K562 (cell line): ENCODE measurements around the gene ZSWIM6. TPM values are rescaled to one million over a fixed set of nuclear protein-coding genes. Genes with fewer than 3 reads are reported as not detected.
"Not testable (repeated sequence)": the region's sequence is repeated elsewhere in the genome, so short reads cannot be mapped to it uniquely, and the experiment has no call there.

Experiments
- ATAC-seq: fragments of 200-7000 bp; cut with Tn5 transposase; 3 replicates; pipeline ENCODE4 v1.9.1; 2020; ENCODE audit warnings: moderate library complexity
- BruUV-seq: library from RNA; stranded (reverse); fragments of 400-500 nt; replicated peaks from 2 replicates; lab custom pipeline; 2021; lab: Mats Ljungman, UMichigan
- CTCF ChIA-PET: fragments of 300-600 bp; formaldehyde crosslinking; extraction: SDS; loops from one replicate; lab custom pipeline; 2021; ENCODE audit warnings: low intra/inter-chr PET ratio; lab: Yijun Ruan, JAX
- POLR2A ChIA-PET: fragments of 300-600, 350-650 bp; sonication (Branson Sonifier 250); formaldehyde crosslinking; extraction: SDS; loops from one replicate; lab custom pipeline; 2021; ENCODE audit warnings: antibody characterized with exemption, inconsistent platforms; lab: Yijun Ruan, JAX
- DNase-seq, 4 experiments: peaks; one replicate each; pipeline versions ENCODE4 v3.0.0 to v3.0.0-alpha.2; 2011 to 2018; ENCODE audit warnings: low spot score in 3 of 4, mixed read lengths in 3 of 4; ENCODE audit errors: extremely low read depth in 1 of 4
- FAIRE-seq: peaks from 2 replicates; lab custom pipeline; 2011; peaks lifted over from hg19 to GRCh38; lab: Jason Lieb, UNC
- H2AFZ ChIP-seq: 2 replicates; pipeline ENCODE4 v1.6.0; 2011; ENCODE audit warnings: low read depth, low read length, control low read depth, inconsistent platforms
- H3K27ac ChIP-seq: fragments of 200-600 bp; 3 replicates; pipeline ENCODE4 v1.8.0; 2011; ENCODE audit warnings: low read depth, mild to moderate bottlenecking, control low read depth, inconsistent platforms, low read length, moderate library complexity, mixed read lengths; ENCODE audit errors: extremely low read depth
- H3K27me3 ChIP-seq, 2 experiments: fragments of 300-600 bp in 1 of 2; 2 replicates in 1 of 2; 3 replicates in 1 of 2; pipeline versions ENCODE4 v1.6.0 to v1.8.0; 2011; ENCODE audit warnings: inconsistent platforms in 2 of 2, low read length in 2 of 2, mild to moderate bottlenecking in 1 of 2, mixed read lengths in 1 of 2, moderate library complexity in 1 of 2; ENCODE audit not compliant: control insufficient read depth in 2 of 2, insufficient read depth in 2 of 2
- H3K36me3 ChIP-seq: fragments of 300-600 bp; 3 replicates; pipeline ENCODE4 v1.8.0; 2011; ENCODE audit warnings: mild to moderate bottlenecking, low read length, inconsistent platforms; ENCODE audit not compliant: control insufficient read depth, insufficient read depth
- H3K4me1 ChIP-seq, 2 experiments: fragments of 200-600 bp in 1 of 2; replicated peaks in 1 of 2; 2 replicates in 1 of 2; 3 replicates in 1 of 2; pipeline versions ENCODE4 v1.5.1 to v1.8.0; 2011; ENCODE audit warnings: inconsistent platforms in 2 of 2, low read length in 2 of 2, mild to moderate bottlenecking in 1 of 2, mixed read lengths in 1 of 2, moderate library complexity in 1 of 2; ENCODE audit not compliant: control insufficient read depth in 2 of 2, insufficient read depth in 2 of 2
- H3K4me2 ChIP-seq: 2 replicates; pipeline ENCODE4 v1.6.1; 2011; ENCODE audit warnings: low read length, control low read depth, inconsistent platforms, mixed read lengths; ENCODE audit not compliant: insufficient read depth
- H3K4me3 ChIP-seq: fragments of 200-600 bp; sonication (generic), shearing (Covaris generic); 2 replicates; pipeline ENCODE4 v1.5.1; 2016; ENCODE audit warnings: control low read depth, inconsistent platforms
- H3K79me2 ChIP-seq: fragments of 200-600 bp; 3 replicates; pipeline ENCODE4 v1.8.0; 2011; ENCODE audit warnings: low read length, inconsistent platforms; ENCODE audit not compliant: control insufficient read depth, insufficient read depth
- H3K9ac ChIP-seq, 2 experiments: 2 replicates each; pipeline versions ENCODE4 v1.6.0 to v1.6.1; 2011; ENCODE audit warnings: low read depth in 2 of 2, low read length in 2 of 2, control low read depth in 1 of 2, inconsistent platforms in 1 of 2, mild to moderate bottlenecking in 1 of 2, mixed read lengths in 1 of 2; ENCODE audit not compliant: insufficient read depth in 1 of 2
- H3K9me1 ChIP-seq: one replicate; pipeline ENCODE4 v1.6.0; 2011; ENCODE audit warnings: inconsistent platforms, mild to moderate bottlenecking, low read length, moderate library complexity; ENCODE audit not compliant: control insufficient read depth, insufficient read depth
- H3K9me3 ChIP-seq: replicated peaks from 2 replicates; pipeline ENCODE4 v1.5.1; 2011; ENCODE audit warnings: low read depth, low read length, inconsistent platforms; ENCODE audit not compliant: control insufficient read depth, insufficient read depth
- H4K20me1 ChIP-seq: replicated peaks from 2 replicates; pipeline ENCODE4 v1.6.1; 2011; ENCODE audit warnings: low read length, inconsistent platforms, mixed read lengths; ENCODE audit not compliant: control insufficient read depth, insufficient read depth
- BCOR ChIP-seq: fragments of 450-650 bp; IDR thresholded peaks from 2 replicates; pipeline ENCODE4 v1.6.1; 2016
- CGGBP1 ChIP-seq: fragments of 250-450 bp; sonication (Bioruptor Pico); IDR thresholded peaks from 2 replicates; pipeline ENCODE4 v1.9.0; 2021; ENCODE audit warnings: mild to moderate bottlenecking
- NFIC ChIP-seq: fragments of 450-650 bp; IDR thresholded peaks from 2 replicates; pipeline ENCODE4 v1.6.1; 2017; ENCODE audit warnings: mild to moderate bottlenecking, inconsistent platforms
- NFIX ChIP-seq: fragments of 250-450 bp; sonication (Bioruptor Pico); IDR thresholded peaks from 2 replicates; pipeline ENCODE4 v1.4.0; 2020; ENCODE audit warnings: low read depth, mild to moderate bottlenecking, moderate library complexity
- TRIM25 ChIP-seq: fragments of 450-650 bp; IDR thresholded peaks from 2 replicates; pipeline ENCODE4 v1.7.0; 2016; ENCODE audit warnings: borderline replicate concordance
- ZNF146 ChIP-seq: IDR thresholded peaks from one replicate; pipeline ENCODE4 v1.6.1; 2018; ENCODE audit warnings: missing compliant biosample characterization; ENCODE audit not compliant: unreplicated experiment
- ZNF57 ChIP-seq: fragments of 450-650 bp; formaldehyde crosslinking; IDR thresholded peaks from 2 replicates; pipeline ENCODE4 v1.4.0; 2020; ENCODE audit warnings: mild to moderate bottlenecking, moderate library complexity
- WGBS: fragments of 100-300 bp; shearing (Covaris generic); methylation state at CpG from one replicate; pipeline ENCODE4 v1.1.6; 2016; ENCODE audit warnings: low coverage, mixed read lengths; ENCODE audit not compliant: insufficient coverage; ENCODE audit errors: missing lambda C conversion rate; 5-methylcytosine and 5-hydroxymethylcytosine counted together
- in situ Hi-C: fragments of 300-500 bp; cut with MboI; formaldehyde crosslinking; loops from 4 replicates; pipeline ENCODE4 v1.15.0; 2018; ENCODE audit warnings: inconsistent platforms, mixed read lengths
- intact Hi-C: fragments of 100-400 bp; cut with micrococcal nuclease; formaldehyde crosslinking; loops from 2 replicates; pipeline ENCODE4 v1.14.2; 2022
- polyA plus RNA-seq, 8 experiments: library from polyadenylated mRNA; depleted of rRNA in 4 of 8; stranded (reverse) in 5 of 8; unstranded in 3 of 8; fragments of >200 nt; fragmentation: Nextera tagmentation in 2 of 8; fragmentation: Illumina TruSeq in 1 of 8; extraction: Ambion mirVana in 2 of 8; extraction: Trizol in 1 of 8; gene quantifications; 2 replicates each; pipeline versions ENCODE4 v1.2.1 to v1.2.3, GENCODE V29; 2011 to 2014; ENCODE audit warnings: inconsistent platforms in 1 of 8, missing spikeins in 1 of 8
- total RNA-seq, 7 experiments: library from RNA; depleted of rRNA in 6 of 7; stranded (reverse); fragments of >200 nt in 6 of 7; fragmentation: Illumina TruSeq in 2 of 7; extraction: Trizol in 2 of 7; gene quantifications; 2 replicates each; pipeline versions ENCODE4 v1.2.1 to v1.2.3, GENCODE V29; 2011 to 2021; ENCODE audit warnings: low replicate concordance in 1 of 7

The ZSWIM6 gene
- total and polyA plus RNA-seq, 9 of the 15 experiments (the other 6 are each of a cell fraction or from before 2014, with no cell fraction given): 0.81 to 3.2 (median 2.0) TPM

GRCh38 chr5:61412361-61412760 is 80.3 kb downstream of the ZSWIM6 start (continued):
- TF ChIP-seq TRIM25 (no peak), CGGBP1 (CRISPR knock-in tag) (no peak), ZNF57 (CRISPR knock-in tag) (no peak)
- TF ChIP-seq, all 486 proteins: peak for 0

- intact Hi-C loops, BruUV-seq, H3K27me3 ChIP-seq, H3K27ac ChIP-seq, H3K9me1 ChIP-seq, H3K9me3 ChIP-seq, ATAC-seq, H3K4me3 ChIP-seq, H3K79me2 ChIP-seq, H3K4me2 ChIP-seq, DNase-seq, POLR2A ChIA-PET, FAIRE-seq, in situ Hi-C loops, H3K9ac ChIP-seq, H4K20me1 ChIP-seq, H3K36me3 ChIP-seq, H2AFZ ChIP-seq, CTCF ChIA-PET: not testable (repeated sequence)
- WGBS: 67% methylated on average over 1 of the region's 2 CpGs
- TF ChIP-seq NFIX (0 out of 2 replicates have a peak, but pooled peaks have one; percentile 29), BCOR (0 out of 2 replicates have a peak, but pooled peaks have one; percentile 12), ZNF146 (CRISPR knock-in tag) (peak; percentile 35), NFIC (peak; percentile 65)
- peaks cover 0 to 13% of the 10 kb centered on the region in 2 experiments; a peak in 3 of 5 replicates for H3K4me1 ChIP-seq
Measured at GRCh38 chr5:61413205-61413604, 81.1 kb downstream of the ZSWIM6 start.
